Liver (tissue), 3 donors: Measurements from ENCODE around the gene SMC2.

Experiments used
- EGR1 ChIP-seq, 2 donors: IDR thresholded peaks; 2 replicates each; pipeline ENCODE4 v1.6.1; 2016 to 2018; ENCODE audit warnings: antibody characterized with exemption in 2 of 2, low read depth in 2 of 2
- GABPA ChIP-seq, 2 donors: IDR thresholded peaks in 1 of 2; conservative IDR thresholded peaks in 1 of 2; 2 replicates each; pipeline ENCODE4 v1.6.1; 2016; ENCODE audit warnings: antibody characterized with exemption in 2 of 2, mild to moderate bottlenecking in 1 of 2, moderate library complexity in 1 of 2
- HNF4A ChIP-seq, 2 donors: conservative IDR thresholded peaks; 2 replicates each; pipeline ENCODE4 v1.6.1; 2016; ENCODE audit warnings: antibody characterized with exemption in 2 of 2, mild to moderate bottlenecking in 2 of 2
- JUND ChIP-seq, 2 donors: IDR thresholded peaks; 2 replicates each; pipeline ENCODE4 v1.6.1; 2016; ENCODE audit warnings: antibody characterized with exemption in 2 of 2
- SP1 ChIP-seq: IDR thresholded peaks from 2 replicates; pipeline ENCODE4 v1.6.1; 2018; ENCODE audit warnings: antibody characterized with exemption, mild to moderate bottlenecking
- TAF1 ChIP-seq: conservative IDR thresholded peaks from 2 replicates; pipeline ENCODE4 v1.6.1; 2016; ENCODE audit warnings: antibody characterized with exemption, mild to moderate bottlenecking
- YY1 ChIP-seq: IDR thresholded peaks from 2 replicates; pipeline ENCODE4 v1.6.1; 2016; ENCODE audit warnings: antibody characterized with exemption, mild to moderate bottlenecking
- ZBTB33 ChIP-seq: IDR thresholded peaks from 2 replicates; pipeline ENCODE4 v1.6.1; 2016; ENCODE audit warnings: antibody characterized with exemption
- TF ChIP-seq, protein P1 (sequence below): fragments of 150-350 bp; IDR thresholded peaks from 2 replicates; pipeline ENCODE4 v1.5.1; 2017; ENCODE audit warnings: improper control_type of control experiment, low read depth, low read length; ENCODE audit not compliant: missing input control
- TF ChIP-seq, protein P2 (sequence below): IDR thresholded peaks from 2 replicates; pipeline ENCODE4 v1.6.1; 2016; ENCODE audit warnings: antibody characterized with exemption
- TF ChIP-seq, protein P3 (sequence below): IDR thresholded peaks from 2 replicates; pipeline ENCODE4 v1.6.1; 2016; ENCODE audit warnings: antibody characterized with exemption
- donor health status: healthy.
- donor health status: healthy.

DNA sequence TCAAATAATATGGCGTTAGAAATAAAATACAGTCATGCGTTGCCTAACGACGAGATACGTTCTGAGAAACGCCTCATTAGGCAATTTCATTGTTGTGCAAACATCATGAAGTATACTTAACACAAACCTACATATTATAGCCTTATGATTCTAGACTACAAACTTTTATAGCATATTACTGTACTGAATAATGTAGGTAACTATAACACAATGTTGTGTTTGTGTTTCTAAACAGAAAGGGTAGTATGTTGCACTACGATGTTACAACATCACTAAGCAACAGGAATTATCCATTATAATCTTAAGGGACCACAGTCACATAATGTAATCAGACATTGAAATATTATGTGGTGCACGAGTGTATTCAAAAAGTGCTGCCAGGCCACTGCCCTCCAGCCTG lies 3.0 kb upstream of the SMC2 start:
- TF ChIP-seq, protein P1, sequence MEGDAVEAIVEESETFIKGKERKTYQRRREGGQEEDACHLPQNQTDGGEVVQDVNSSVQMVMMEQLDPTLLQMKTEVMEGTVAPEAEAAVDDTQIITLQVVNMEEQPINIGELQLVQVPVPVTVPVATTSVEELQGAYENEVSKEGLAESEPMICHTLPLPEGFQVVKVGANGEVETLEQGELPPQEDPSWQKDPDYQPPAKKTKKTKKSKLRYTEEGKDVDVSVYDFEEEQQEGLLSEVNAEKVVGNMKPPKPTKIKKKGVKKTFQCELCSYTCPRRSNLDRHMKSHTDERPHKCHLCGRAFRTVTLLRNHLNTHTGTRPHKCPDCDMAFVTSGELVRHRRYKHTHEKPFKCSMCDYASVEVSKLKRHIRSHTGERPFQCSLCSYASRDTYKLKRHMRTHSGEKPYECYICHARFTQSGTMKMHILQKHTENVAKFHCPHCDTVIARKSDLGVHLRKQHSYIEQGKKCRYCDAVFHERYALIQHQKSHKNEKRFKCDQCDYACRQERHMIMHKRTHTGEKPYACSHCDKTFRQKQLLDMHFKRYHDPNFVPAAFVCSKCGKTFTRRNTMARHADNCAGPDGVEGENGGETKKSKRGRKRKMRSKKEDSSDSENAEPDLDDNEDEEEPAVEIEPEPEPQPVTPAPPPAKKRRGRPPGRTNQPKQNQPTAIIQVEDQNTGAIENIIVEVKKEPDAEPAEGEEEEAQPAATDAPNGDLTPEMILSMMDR: no peak
- TF ChIP-seq SP1 (no peak), EGR1 (IDR thresholded peaks at IDR 0.05; ENCODE audit: low read depth in 2 of 2) (no peak), TAF1 (no peak), JUND (IDR thresholded peaks at IDR 0.05) (no peak), GABPA (IDR thresholded peaks at IDR 0.05 in 1 of 2, conservative IDR thresholded peaks at IDR 0.05 in 1 of 2) (no peak), ZBTB33 (no peak), HNF4A (conservative IDR thresholded peaks at IDR 0.05) (no peak), YY1 (no peak)
- TF ChIP-seq, protein P2, sequence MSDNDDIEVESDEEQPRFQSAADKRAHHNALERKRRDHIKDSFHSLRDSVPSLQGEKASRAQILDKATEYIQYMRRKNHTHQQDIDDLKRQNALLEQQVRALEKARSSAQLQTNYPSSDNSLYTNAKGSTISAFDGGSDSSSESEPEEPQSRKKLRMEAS: no peak
- TF ChIP-seq, protein P3, sequence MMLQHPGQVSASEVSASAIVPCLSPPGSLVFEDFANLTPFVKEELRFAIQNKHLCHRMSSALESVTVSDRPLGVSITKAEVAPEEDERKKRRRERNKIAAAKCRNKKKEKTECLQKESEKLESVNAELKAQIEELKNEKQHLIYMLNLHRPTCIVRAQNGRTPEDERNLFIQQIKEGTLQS: no peak
